Dermis blood vessel endothelial cell (primary cell): Measurements from ENCODE around the gene EHBP1L1. TPM values are rescaled to one million over a fixed set of nuclear protein-coding genes. Genes with fewer than 3 reads are reported as not detected.

Experiments
- DNase-seq: peaks from one replicate; pipeline ENCODE4 v3.0.0; 2010
- total RNA-seq: library from RNA; depleted of rRNA; stranded (reverse); fragments of >200 nt; gene quantifications from 2 replicates; pipeline ENCODE4 v1.2.3, GENCODE V29; 2014

EHBP1L1 gene
- total RNA-seq, 1 donor from 2014 or later, result 15.7 TPM

DNA sequence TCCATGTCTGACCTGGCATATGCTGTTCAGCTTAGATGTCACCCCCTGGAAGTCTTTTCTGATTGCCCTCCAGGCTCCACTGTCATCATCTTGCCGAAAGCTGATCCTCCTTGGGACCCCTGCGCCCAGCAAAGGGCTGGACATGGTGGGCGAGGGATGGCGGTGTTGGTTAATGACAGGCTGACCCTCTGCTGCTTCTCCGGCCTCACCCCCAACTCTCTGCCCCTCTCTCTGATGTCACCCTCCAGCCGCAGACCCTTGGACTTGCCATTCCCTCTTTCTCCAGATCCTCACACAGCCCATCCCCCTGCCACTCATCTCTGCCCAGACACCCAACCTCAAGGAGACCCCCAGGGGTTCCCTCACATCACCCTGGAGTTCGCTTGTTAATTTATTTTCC lies 2.3 kb downstream of the EHBP1L1 start:
- DNase-seq, result no peak

DNA sequence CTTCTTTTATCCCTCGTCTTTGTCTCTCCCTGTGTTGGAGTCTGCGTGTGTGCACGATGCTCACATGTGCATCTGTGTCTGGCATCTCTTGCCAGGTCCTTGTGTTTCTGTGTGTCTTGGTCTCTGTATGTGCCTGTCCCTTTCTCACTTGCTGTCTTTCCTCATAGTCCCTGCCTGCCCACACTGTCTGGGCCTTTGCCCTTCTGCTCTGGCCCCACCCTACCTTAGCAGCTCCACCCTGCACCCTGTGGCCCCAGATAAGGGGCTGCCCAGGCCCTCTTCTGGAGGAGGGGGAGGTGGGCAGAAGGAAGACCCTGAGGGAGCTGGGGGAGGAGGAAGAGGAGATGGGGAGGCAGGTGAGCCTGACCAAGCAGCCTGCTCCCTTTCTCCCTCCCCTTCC lies 2.8 kb downstream of the EHBP1L1 start:
- DNase-seq, result no peak

DNA sequence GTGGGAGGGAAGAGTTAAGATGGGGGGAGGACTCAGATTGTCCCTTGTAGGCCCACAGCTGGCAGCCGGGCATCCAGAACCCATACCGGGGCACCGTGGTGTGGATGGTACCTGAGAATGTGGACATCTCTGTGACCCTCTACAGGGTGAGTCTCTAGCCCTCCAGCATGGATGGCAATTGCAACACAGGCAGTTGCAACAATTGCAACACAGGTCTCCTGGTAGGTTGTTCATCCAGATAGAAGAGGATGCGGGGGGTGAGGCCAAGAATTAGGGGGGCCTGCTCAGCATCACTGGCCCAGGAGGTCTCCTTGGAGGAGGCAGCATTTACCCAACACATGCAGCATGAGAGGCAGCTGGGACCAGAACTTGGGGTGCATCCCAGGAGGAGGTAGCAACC lies 3.4 kb downstream of the EHBP1L1 start:
- DNase-seq, result no peak

DNA sequence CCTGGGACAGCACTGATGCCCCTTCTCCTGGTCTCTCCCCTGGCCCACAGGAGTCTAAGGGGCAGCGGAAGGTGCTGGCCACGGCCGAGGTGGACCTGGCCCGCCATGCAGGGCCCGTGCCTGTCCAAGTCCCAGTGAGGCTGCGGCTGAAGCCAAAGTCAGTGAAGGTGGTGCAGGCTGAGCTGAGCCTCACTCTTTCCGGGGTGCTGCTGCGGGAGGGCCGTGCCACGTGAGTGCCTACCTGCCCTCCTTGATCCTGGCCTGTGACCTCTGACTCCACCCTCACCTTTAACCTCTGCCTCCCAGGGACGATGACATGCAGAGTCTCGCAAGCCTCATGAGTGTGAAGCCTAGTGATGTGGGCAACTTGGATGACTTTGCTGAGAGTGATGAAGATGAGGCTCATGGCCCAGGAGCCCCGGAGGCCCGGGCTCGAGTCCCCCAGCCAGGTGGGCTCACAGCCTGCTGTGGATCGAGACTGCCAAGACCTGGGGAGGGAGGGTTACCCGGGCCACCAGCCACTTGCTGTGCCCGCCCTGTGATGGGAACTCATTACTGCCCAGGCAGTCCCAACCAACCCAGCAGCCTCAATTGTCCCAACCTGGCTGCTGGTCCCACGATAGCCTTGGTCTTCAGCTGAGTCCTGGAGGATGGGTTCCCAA lies 4.3 kb downstream of the EHBP1L1 start:
- no peak for DNase-seq

DNA sequence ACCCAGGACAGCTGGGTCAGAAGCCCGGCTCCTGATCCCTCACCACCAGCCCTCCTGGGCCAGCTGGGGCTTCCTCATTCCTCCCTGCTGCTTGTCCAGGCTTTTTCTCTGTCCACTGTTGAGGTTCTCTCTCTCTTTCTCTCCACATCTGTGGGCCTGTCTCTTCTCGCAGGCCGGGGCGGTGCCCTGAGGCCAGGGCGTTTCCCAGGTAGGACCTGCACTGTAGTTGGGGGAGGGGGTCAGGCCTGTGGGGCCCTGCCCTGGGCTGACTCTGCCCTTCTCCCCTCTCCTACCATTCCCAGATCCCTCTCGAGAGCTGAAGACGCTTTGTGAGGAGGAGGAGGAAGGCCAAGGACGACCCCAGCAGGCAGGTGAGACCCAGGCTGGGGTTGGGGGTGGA lies 4.9 kb downstream of the EHBP1L1 start:
- DNase-seq, result no peak

DNA sequence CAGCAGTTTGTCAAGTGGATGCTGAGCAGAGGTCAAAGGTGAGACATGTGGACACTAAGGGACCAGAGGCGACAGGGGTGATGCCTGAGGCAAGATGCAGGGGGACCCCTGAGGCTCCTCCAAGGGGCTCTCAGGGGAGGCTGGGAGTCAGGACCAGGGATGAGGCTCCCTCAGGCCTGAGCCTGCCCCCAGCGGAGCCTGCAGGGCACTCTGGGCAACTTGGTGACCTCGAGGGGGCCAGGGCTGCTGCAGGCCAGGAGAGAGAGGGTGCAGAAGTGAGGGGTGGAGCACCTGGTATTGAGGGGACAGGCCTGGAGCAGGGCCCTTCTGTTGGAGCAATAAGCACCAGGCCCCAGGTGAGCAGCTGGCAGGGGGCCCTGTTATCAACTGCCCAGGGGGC lies 6.1 kb downstream of the EHBP1L1 start:
- DNase-seq, result no peak

GRCh38 chr11:65583589-65583988 lies 7.7 kb downstream of the EHBP1L1 start:
- no peak for DNase-seq

DNA sequence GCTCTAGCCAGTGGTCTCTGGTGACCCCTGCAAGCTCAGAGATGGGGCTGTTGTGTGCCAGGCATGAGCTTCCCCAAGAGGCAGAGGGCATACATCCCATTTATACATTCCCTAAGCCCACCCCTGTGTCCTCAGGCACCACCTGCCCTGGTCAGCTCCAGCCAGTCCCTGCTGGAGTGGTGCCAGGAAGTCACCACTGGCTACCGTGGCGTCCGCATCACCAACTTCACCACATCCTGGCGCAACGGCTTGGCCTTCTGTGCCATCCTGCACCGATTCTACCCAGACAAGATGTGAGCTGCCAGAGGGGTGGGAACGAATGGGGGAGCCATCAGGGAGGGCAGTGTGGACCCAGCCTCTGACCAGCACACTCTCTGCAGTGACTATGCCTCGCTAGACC lies 8.3 kb downstream of the EHBP1L1 start:
- DNase-seq, result no peak

DNA sequence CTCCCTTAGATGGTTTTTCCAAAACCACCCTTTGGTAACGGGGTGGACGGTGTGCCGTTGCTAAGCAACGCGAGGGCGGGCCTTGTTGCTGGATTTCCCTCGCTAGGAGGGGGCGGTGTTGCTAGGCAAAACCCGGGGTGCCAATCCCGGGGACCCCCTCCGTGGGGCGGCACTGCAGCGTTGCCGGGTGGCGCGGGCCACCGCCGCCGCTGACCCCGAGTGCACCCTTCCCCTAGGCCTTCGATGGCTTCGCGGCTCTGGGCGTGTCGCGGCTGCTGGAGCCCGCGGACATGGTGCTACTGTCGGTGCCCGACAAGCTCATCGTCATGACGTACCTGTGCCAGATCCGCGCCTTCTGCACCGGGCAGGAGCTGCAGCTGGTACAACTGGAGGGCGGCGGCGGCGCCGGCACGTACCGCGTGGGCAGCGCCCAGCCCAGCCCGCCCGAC lies 8.9 kb downstream of the EHBP1L1 start:
- DNase-seq, result no peak

DNA sequence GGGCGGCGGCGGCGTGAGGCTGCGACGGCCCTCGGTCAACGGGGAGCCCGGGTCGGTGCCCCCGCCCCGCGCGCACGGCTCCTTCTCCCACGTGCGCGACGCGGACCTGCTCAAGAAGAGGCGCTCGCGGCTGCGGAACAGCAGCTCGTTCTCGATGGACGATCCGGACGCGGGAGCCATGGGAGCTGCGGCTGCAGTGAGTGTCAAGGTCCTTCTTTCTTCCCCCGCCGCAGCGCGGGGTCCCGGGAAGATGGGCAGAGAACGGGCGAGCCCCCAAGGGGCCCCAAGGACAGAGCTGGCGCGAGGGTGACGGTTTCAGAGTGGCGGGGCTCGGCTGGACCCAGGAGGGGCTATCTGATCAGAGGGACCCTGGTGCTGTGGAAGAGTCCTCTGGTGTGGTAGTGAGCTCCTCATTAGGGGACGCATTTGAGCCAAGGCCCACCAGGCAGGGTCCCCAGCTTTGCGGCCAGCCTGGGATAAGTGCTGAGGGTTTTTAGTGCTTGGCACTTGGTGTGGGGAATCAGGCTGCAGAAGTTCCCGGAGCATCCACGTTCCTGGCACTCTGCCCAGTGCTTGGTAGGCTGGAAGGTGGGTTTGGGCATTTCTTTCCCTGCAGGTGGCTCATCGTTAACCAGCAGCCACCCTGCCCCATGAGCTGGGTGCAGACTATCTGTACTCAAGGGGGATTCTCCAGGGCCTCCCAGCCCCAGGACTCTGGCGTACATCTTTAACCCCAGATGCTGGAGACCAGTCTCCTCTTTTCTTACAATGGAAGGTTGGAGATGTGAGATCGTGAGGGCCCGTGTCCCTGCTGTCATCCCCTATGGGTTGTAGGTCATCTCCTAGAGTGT lies 9.8 kb downstream of the EHBP1L1 start:
- no peak for DNase-seq

GRCh38 chr11:65586247-65586630 lies 10.4 kb downstream of the EHBP1L1 start:
- no peak for DNase-seq

- no peak for DNase-seq
These were observed 10.8 kb downstream of the EHBP1L1 start for GRCh38 chr11:65586676-65587075.

- peak; percentile 85 for DNase-seq
These were observed 12.6 kb downstream of the EHBP1L1 start for GRCh38 chr11:65588199-65589054.

- no peak for DNase-seq
These were observed 13.8 kb downstream of the EHBP1L1 start for GRCh38 chr11:65589444-65590239.

- peak; percentile 37 for DNase-seq
These were observed 14.4 kb downstream of the EHBP1L1 start for GRCh38 chr11:65590240-65590738.

DNA sequence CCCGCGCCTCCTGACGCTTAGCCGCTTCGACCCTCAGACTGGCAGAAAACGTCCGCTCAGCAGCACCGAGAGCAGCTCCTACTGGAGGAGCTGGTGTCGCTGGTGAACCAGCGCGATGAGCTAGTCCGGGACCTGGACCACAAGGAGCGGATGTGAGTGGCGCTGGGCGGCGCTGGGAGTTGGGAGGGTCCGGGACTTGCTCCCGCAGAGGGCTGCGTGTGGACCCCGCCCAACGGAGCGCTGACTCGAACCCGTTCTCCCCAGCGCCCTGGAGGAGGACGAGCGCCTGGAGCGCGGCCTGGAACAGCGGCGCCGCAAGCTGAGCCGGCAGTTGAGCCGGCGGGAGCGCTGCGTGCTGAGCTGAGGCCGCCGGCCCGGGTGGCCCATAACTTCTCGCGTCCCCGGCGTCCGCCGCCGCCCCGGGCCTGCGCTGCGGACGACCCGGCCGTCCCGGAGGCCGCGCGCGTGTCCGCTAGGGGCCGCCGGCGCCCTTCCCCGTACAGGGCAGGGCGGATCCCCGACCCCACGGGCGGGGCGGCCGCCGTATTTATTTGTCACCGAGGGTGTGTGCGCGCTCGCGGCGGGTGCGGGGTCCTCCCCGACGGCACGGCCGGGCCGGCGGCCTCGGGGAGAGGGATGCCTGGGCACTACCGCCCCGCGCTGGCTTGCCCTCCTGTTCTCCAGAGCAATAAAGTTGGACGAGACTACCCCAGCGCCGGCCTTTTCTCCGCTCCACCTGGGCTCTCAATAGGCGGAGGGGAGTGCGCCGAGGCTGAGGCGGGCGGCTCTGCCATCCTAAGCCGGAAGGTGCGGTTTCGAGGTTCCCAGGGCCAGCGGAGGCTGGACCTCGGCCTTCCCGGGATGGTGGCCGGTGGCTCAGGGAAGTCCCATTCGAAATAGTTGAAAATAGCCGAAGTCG lies 16.3 kb downstream of the EHBP1L1 start:
- peak; percentile 75 for DNase-seq

GRCh38 chr11:65592858-65593517 lies 17.1 kb downstream of the EHBP1L1 start:
- DNase-seq, result no peak

DNA sequence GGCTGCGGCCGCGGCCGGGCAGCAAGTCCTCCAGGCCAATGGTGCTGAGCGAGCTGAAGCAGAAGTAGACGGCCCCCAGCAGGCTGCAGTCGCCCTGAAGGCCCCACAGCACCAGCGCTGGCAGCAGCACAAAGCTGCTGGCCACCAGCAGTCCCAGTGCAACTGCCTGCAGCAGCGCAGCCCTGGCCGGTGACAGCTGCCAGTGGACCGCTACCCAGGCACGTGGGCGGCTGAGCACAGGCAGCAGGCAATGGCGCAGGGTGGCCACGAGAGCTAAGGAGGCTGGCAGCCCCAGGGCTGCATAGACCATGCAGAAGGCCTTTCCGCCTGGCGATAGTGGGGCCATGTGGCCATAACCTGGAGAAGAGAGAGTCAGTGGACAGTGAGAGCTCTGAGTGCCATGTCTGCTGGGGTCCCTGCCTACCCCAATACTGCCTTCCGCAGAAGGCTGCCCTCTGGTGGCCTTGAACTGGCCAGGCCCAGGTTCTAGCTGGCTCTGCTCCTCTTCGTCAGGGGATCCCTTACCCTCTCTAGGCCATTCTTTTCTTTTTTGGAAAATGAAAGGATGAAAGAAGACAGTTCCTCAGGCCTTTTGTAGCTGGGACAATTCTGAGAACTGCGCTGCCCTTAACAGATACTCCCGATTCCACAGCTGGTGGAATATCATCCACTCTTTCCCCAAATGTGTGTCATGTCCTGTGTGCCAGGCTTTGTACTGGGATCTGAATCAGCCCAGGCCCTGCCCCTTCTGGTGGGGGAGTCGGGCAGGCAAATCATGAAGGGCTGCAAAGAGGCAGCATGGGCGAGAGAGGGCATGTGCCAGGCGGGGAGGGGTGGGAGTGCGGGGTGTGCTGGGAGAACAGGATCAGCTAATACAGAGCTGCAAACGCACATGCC lies 17.9 kb downstream of the EHBP1L1 start:
- DNase-seq, result peak; percentile 64

DNA sequence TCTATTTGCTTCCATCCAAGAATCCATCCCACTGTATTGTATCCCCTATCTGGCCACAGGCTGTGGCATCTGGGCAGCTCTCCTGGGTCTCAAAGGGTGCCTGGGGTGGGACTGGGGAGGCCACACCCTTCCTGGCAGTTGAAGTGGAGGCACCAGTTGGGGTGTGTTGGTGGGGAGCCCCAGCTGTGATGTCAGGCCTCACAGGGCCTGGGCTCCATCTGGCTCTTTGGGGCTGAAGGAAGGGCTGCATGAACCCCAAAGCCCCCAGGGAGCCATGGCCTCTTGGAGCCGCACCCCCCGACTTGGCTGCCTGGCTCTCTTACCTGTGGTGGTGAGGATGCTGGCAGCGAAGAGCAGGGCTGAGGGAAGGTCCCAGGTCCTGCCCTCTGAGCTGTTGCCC lies 19.3 kb downstream of the EHBP1L1 start:
- DNase-seq, result no peak
